H9 (cell line): Measurements from ENCODE around the gene SCN10A. TPM values are rescaled to one million over a fixed set of nuclear protein-coding genes. Genes with fewer than 3 reads are reported as not detected.

Experiments
- DNase-seq: peaks from one replicate; pipeline ENCODE4 v3.0.0-alpha.2; 2017
- H2AFZ ChIP-seq: one replicate; pipeline ENCODE4 v1.6.1; 2013; ENCODE audit warnings: mild to moderate bottlenecking, low read length, control low read depth, moderate library complexity
- H2AK5ac ChIP-seq: 2 replicates; pipeline ENCODE4 v1.6.1; 2013; ENCODE audit warnings: low read length, control low read depth, mixed read lengths; ENCODE audit not compliant: insufficient read length
- H2BK120ac ChIP-seq: one replicate; pipeline ENCODE4 v1.6.1; 2013; ENCODE audit warnings: low read depth, mild to moderate bottlenecking, low read length, control low read depth, inconsistent platforms; ENCODE audit not compliant: poor library complexity, severe bottlenecking
- H2BK12ac ChIP-seq: 2 replicates; pipeline ENCODE4 v1.6.1; 2013; ENCODE audit warnings: low read length, control low read depth, mixed read lengths, low read depth; ENCODE audit not compliant: insufficient read length
- H2BK15ac ChIP-seq: 2 replicates; pipeline ENCODE4 v1.6.1; 2013; ENCODE audit warnings: low read depth, low read length, control low read depth
- H2BK20ac ChIP-seq: one replicate; pipeline ENCODE4 v1.6.1; 2013; ENCODE audit warnings: low read depth, mild to moderate bottlenecking, low read length, control low read depth, inconsistent platforms; ENCODE audit not compliant: poor library complexity, severe bottlenecking
- H2BK5ac ChIP-seq: 2 replicates; pipeline ENCODE4 v1.6.1; 2013; ENCODE audit warnings: low read length, control low read depth, mixed read lengths; ENCODE audit not compliant: insufficient read length
- H3K14ac ChIP-seq: 2 replicates; pipeline ENCODE4 v1.6.1; 2013; ENCODE audit warnings: low read length, control low read depth; ENCODE audit not compliant: insufficient read depth
- H3K18ac ChIP-seq: 2 replicates; pipeline ENCODE4 v1.6.1; 2013; ENCODE audit warnings: low read depth, mild to moderate bottlenecking, mixed read lengths, low read length, control low read depth; ENCODE audit not compliant: insufficient read length
- H3K23ac ChIP-seq: 2 replicates; pipeline ENCODE4 v1.6.1; 2013; ENCODE audit warnings: low read length, control low read depth, mixed read lengths, low read depth; ENCODE audit not compliant: insufficient read length
- H3K23me2 ChIP-seq: 2 replicates; pipeline ENCODE4 v1.6.1; 2013; ENCODE audit warnings: low read depth, mild to moderate bottlenecking, mixed read lengths, low read length, control low read depth; ENCODE audit not compliant: insufficient read length, poor library complexity, severe bottlenecking
- H3K27ac ChIP-seq: 2 replicates; pipeline ENCODE4 v1.5.1; 2013; ENCODE audit warnings: low read length, control low read depth, mixed read lengths, low read depth; ENCODE audit not compliant: insufficient read length
- H3K27me3 ChIP-seq: 2 replicates; pipeline ENCODE4 v1.6.1; 2013; ENCODE audit warnings: low read length, control low read depth, inconsistent platforms; ENCODE audit not compliant: insufficient read depth
- H3K4ac ChIP-seq: 2 replicates; pipeline ENCODE4 v1.6.1; 2013; ENCODE audit warnings: low read depth, mild to moderate bottlenecking, control low read depth, inconsistent platforms, low read length, moderate library complexity
- H3K4me1 ChIP-seq: 2 replicates; pipeline ENCODE4 v1.6.1; 2013; ENCODE audit warnings: low read length, control low read depth, inconsistent platforms; ENCODE audit not compliant: insufficient read depth
- H3K4me2 ChIP-seq: 2 replicates; pipeline ENCODE4 v1.6.1; 2013; ENCODE audit warnings: low read length, control low read depth, mixed read lengths; ENCODE audit not compliant: insufficient read length, insufficient read depth
- H3K56ac ChIP-seq: 2 replicates; pipeline ENCODE4 v1.6.1; 2013; ENCODE audit warnings: low read depth, mild to moderate bottlenecking, mixed read lengths, low read length, control low read depth; ENCODE audit not compliant: insufficient read length
- H3K79me1 ChIP-seq: 2 replicates; pipeline ENCODE4 v1.6.1; 2013; ENCODE audit warnings: low read depth, mild to moderate bottlenecking, moderate library complexity, low read length, control low read depth, inconsistent platforms; ENCODE audit not compliant: insufficient read depth, poor library complexity, severe bottlenecking
- H3K79me2 ChIP-seq: 2 replicates; pipeline ENCODE4 v1.6.1; 2013; ENCODE audit warnings: low read length, control low read depth, inconsistent platforms; ENCODE audit not compliant: insufficient read depth
- H3K9ac ChIP-seq: 2 replicates; pipeline ENCODE4 v1.6.1; 2013; ENCODE audit warnings: low read length, control low read depth, mixed read lengths; ENCODE audit not compliant: insufficient read length; ENCODE audit errors: extremely low read depth
- H3K9me3 ChIP-seq: one replicate; pipeline ENCODE4 v1.6.1; 2013; ENCODE audit warnings: low read depth, low read length, inconsistent platforms; ENCODE audit not compliant: control insufficient read depth
- H3T11ph ChIP-seq: one replicate; pipeline ENCODE4 v1.6.1; 2013; ENCODE audit warnings: mild to moderate bottlenecking, low read length, control low read depth, inconsistent platforms
- H4K20me1 ChIP-seq: one replicate; pipeline ENCODE4 v1.6.1; 2013; ENCODE audit not compliant: control insufficient read depth, insufficient read length, insufficient read depth
- H4K5ac ChIP-seq: 2 replicates; pipeline ENCODE4 v1.6.1; 2013; ENCODE audit warnings: low read depth, mild to moderate bottlenecking, mixed read lengths, low read length, control low read depth; ENCODE audit not compliant: insufficient read length
- H4K8ac ChIP-seq: replicated peaks from 2 replicates; pipeline ENCODE4 v1.6.1; 2013; ENCODE audit warnings: low read length, control low read depth, mixed read lengths, low read depth; ENCODE audit not compliant: insufficient read length
- H4K91ac ChIP-seq: 2 replicates; pipeline ENCODE4 v1.6.1; 2013; ENCODE audit warnings: low read depth, mild to moderate bottlenecking, moderate library complexity, mixed read lengths, low read length, control low read depth; ENCODE audit not compliant: insufficient read length
- H3K27ac Mint-ChIP-seq, 3 experiments: 2 replicates in 2 of 3; 3 replicates in 1 of 3; pipeline ENCODE4 v1.8.0; 2020 to 2021; ENCODE audit warnings: mixed read lengths in 3 of 3, mild to moderate bottlenecking in 1 of 3, moderate library complexity in 1 of 3
- H3K27me3 Mint-ChIP-seq: 2 replicates; pipeline ENCODE4 v1.8.0; 2021; ENCODE audit warnings: low read depth, mild to moderate bottlenecking, moderate library complexity, mixed read lengths
- H3K36me3 Mint-ChIP-seq, 3 experiments: 2 replicates in 2 of 3; 3 replicates in 1 of 3; pipeline ENCODE4 v1.8.0; 2020 to 2021; ENCODE audit warnings: low read depth in 3 of 3, mixed read lengths in 3 of 3; ENCODE audit not compliant: insufficient read depth in 1 of 3
- H3K4me1 Mint-ChIP-seq, 2 experiments: 2 replicates each; pipeline ENCODE4 v1.8.0; 2020; ENCODE audit warnings: mixed read lengths in 2 of 2
- H3K4me3 Mint-ChIP-seq, 2 experiments: 2 replicates in 1 of 2; 3 replicates in 1 of 2; pipeline ENCODE4 v1.8.0; 2020 to 2021; ENCODE audit warnings: mild to moderate bottlenecking in 2 of 2, mixed read lengths in 2 of 2, moderate library complexity in 1 of 2
- H3K9me3 Mint-ChIP-seq, 2 experiments: 2 replicates in 1 of 2; 3 replicates in 1 of 2; pipeline ENCODE4 v1.8.0; 2020; ENCODE audit warnings: mild to moderate bottlenecking in 2 of 2, mixed read lengths in 2 of 2, moderate library complexity in 1 of 2
- CTCF ChIP-seq: fragments of 200-600 bp; sonication (generic); conservative IDR thresholded peaks from 3 replicates; pipeline ENCODE4 v1.8.0; 2021; ENCODE audit warnings: antibody characterized with exemption, mild to moderate bottlenecking
- total RNA-seq: library from RNA; stranded (reverse); gene quantifications from 2 replicates; pipeline ENCODE4 v1.2.1, GENCODE V29; 2021

The SCN10A gene
- total RNA-seq, 1 experiment from 2014 or later = not detected

- no peak overlapping the region for H3K9ac ChIP-seq
- no peak overlapping the region for H2BK20ac ChIP-seq
- H4K91ac ChIP-seq = no peak overlapping the region
- H2BK120ac ChIP-seq = no peak overlapping the region
- H3K27ac ChIP-seq = no peak overlapping the region
- no peak overlapping the region for H3K23ac ChIP-seq
- no peak for TF ChIP-seq CTCF
- Mint-ChIP-seq H3K27me3 (peaks cover 5% of the 10 kb centered on the region), H3K27ac (no peak overlapping the region), H3K36me3 (no peaks in the 10 kb centered on the region), H3K4me3 (no peak overlapping the region), H3K4me1 (peaks cover 6 to 16% of the 10 kb centered on the region in 2 experiments), H3K9me3 (no peaks in the 10 kb centered on the region)
- no peaks in the 10 kb centered on the region for H3K23me2 ChIP-seq
- no peak overlapping the region for H4K5ac ChIP-seq
- no peak overlapping the region for H2BK12ac ChIP-seq
- H3K79me1 ChIP-seq = no peaks in the 10 kb centered on the region
- no peaks in the 10 kb centered on the region for H3K4me1 ChIP-seq
- H3K27me3 ChIP-seq = no peaks in the 10 kb centered on the region
- DNase-seq = no peak
- no peak overlapping the region for H3T11ph ChIP-seq
- no peak overlapping the region for H2AK5ac ChIP-seq
- no peak overlapping the region for H3K18ac ChIP-seq
- no peak overlapping the region for H2BK5ac ChIP-seq
- H3K14ac ChIP-seq = no peak overlapping the region
- no peak overlapping the region for H3K4me2 ChIP-seq
- no peaks in the 10 kb centered on the region for H4K20me1 ChIP-seq
- H3K79me2 ChIP-seq = no peaks in the 10 kb centered on the region
- no peaks in the 10 kb centered on the region for H3K9me3 ChIP-seq
- H3K56ac ChIP-seq = no peak overlapping the region
- no peak overlapping the region for H2BK15ac ChIP-seq
- H4K8ac ChIP-seq = no peak overlapping the region
- no peak overlapping the region for H3K4ac ChIP-seq
- H2AFZ ChIP-seq = no peak overlapping the region
Observed at GRCh38 chr3:38827791-38828190, 11.8 kb upstream of the SCN10A start.
